KOPT-K1 (cell line): Measurements from ENCODE around the gene RAP1GAP.

Experiments used
- H3K27ac ChIP-seq: fragments of 200-600 bp; sonication (generic); 2 replicates; pipeline ENCODE4 v1.5.1; 2016; ENCODE audit warnings: antibody characterized with exemption, mild to moderate bottlenecking, low read depth, low read length; ENCODE audit not compliant: poor library complexity, severe bottlenecking
- H3K36me3 ChIP-seq: fragments of 200-600 bp; sonication (generic); 2 replicates; pipeline ENCODE4 v1.5.1; 2017; ENCODE audit warnings: antibody characterized with exemption, mild to moderate bottlenecking, low read length, moderate library complexity; ENCODE audit not compliant: insufficient read depth
- H3K9me3 ChIP-seq: fragments of 200-600 bp; sonication (generic); 2 replicates; pipeline ENCODE4 v1.5.1; 2017; ENCODE audit warnings: antibody characterized with exemption, low read length, mild to moderate bottlenecking; ENCODE audit not compliant: insufficient read depth, poor library complexity, severe bottlenecking

Gene RAP1GAP

GRCh38 chr1:21610027-21610426, 59.1 kb downstream of the RAP1GAP start:
- H3K9me3 ChIP-seq: no peaks in the 10 kb centered on the region
- no peak overlapping the region for H3K27ac ChIP-seq
- peaks cover 97% of the 10 kb centered on the region for H3K36me3 ChIP-seq

DNA sequence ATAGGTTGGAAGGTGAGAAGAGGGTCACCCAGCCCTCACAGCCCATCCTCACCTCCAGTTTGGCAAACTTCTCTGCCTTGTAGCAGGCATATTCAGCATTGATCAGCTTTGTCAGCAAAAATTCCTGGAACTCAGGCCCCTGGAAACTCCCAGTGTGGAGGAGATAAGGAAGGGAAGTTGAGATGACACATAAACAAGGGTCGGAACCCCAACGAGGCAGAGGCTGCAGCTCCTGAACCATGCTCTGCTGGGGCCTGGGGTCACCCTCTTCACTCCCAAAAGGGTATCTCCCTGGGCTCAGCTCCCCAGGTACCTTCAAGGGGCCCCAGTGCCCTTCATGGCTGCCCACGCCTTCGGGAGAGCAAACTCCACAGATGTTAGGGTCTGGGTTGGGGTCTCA, 60.4 kb downstream of the RAP1GAP start:
- peaks cover 95% of the 10 kb centered on the region for H3K36me3 ChIP-seq

DNA sequence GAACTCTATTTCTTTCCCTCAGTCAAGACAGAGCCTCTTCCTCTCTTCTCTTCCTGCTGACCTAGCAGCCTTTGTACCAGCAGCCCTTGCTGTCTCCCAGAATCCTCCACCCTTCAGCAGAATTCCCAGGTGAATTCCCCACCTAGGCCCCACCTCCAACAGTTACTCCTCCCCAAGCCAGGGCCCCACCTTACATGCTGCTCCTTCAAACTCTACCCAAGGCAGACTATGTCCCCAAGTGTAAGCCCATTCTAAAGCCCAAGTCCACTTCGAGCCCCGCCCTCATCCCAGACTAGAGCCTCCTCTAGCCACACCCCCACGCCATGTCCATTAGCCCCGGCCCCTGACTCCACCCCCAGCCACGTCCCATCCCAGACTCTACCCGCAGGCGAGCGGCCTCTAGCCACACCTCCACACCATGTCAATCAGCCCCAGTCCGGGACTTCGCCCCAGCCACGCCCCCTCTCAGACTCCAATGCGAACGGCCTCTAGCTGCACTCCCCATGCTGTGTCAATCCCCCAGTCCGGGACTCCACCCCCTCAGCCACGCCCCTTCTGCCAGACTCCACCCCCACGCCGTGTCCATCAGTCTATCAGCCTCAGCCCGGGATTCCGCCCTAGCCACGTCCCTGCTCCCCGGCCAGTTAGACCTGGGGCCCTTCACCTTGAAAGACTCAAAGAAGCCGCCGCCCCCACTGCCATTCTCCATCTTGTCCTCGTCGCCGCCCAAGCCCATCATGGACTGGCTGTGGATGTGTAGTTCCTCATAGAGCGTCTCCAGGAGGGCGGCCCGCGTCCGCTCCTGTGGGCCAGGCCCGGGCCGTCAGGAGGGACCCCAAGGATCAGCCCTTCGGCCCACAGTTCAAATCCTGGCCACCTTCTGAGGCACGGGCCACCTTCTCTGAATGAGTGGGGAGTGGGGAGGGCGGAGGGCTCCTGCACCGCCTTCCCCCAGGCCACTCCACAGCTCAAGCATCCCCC, 61.3 kb downstream of the RAP1GAP start:
- no peaks in the 10 kb centered on the region for H3K9me3 ChIP-seq
- no peak overlapping the region for H3K27ac ChIP-seq
- H3K36me3 ChIP-seq: peaks cover 95% of the 10 kb centered on the region

More for the DNA sequence above, 60.4 kb downstream of the RAP1GAP start:
- H3K27ac ChIP-seq: no peak overlapping the region
- H3K9me3 ChIP-seq: no peaks in the 10 kb centered on the region

DNA sequence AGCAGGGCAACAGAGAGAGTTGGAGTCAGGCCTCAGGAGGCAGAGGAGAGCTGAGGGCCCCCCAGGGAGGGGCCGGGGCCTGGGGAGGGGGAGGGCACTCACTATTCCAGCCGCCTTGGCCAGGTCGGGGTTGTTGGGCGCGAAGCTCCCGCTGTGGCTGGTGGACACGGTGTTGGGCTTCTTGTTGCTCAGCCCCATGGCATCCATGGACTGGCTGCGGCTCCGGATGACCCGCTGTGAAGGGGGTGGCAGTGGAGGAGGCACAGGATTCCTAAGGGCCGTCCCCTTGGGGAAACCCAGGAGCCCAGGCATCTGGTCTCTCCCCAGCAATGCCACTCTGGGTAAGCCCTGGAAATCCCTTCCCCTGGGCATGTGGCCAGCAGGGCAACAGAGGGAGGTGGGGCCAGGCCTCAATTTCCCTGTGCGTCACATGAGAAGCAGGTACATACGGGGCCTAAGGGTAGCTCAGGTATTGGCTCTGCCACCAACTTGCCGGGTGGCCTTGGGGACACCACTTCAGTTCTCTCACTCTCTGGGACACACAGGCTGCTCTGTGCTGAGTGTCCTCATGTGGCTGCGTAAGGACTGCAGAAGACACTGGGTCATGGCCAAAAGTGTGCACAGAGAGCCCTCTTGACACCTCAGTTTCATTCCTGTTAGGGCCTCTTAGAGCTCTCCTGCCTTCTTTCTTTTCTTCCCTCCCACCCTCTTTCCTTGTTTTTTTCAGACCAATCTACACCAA, 63.0 kb downstream of the RAP1GAP start:
- H3K9me3 ChIP-seq: no peaks in the 10 kb centered on the region
- peaks cover 95% of the 10 kb centered on the region for H3K36me3 ChIP-seq
- no peak overlapping the region for H3K27ac ChIP-seq

GRCh38 chr1:21605012-21605715, 64.0 kb downstream of the RAP1GAP start:
- no peak overlapping the region for H3K27ac ChIP-seq
- peaks cover 89% of the 10 kb centered on the region for H3K36me3 ChIP-seq
- no peaks in the 10 kb centered on the region for H3K9me3 ChIP-seq

- Histone ChIP-seq H3K9me3 (no peaks in the 10 kb centered on the region), H3K27ac (no peak overlapping the region), H3K36me3 (peaks cover 84% of the 10 kb centered on the region)
Measured at GRCh38 chr1:21604208-21604957, 64.8 kb downstream of the RAP1GAP start.

GRCh38 chr1:21603177-21604138, 65.7 kb downstream of the RAP1GAP start:
- no peak overlapping the region for H3K27ac ChIP-seq
- H3K36me3 ChIP-seq: peaks cover 84% of the 10 kb centered on the region
- H3K9me3 ChIP-seq: no peaks in the 10 kb centered on the region

DNA sequence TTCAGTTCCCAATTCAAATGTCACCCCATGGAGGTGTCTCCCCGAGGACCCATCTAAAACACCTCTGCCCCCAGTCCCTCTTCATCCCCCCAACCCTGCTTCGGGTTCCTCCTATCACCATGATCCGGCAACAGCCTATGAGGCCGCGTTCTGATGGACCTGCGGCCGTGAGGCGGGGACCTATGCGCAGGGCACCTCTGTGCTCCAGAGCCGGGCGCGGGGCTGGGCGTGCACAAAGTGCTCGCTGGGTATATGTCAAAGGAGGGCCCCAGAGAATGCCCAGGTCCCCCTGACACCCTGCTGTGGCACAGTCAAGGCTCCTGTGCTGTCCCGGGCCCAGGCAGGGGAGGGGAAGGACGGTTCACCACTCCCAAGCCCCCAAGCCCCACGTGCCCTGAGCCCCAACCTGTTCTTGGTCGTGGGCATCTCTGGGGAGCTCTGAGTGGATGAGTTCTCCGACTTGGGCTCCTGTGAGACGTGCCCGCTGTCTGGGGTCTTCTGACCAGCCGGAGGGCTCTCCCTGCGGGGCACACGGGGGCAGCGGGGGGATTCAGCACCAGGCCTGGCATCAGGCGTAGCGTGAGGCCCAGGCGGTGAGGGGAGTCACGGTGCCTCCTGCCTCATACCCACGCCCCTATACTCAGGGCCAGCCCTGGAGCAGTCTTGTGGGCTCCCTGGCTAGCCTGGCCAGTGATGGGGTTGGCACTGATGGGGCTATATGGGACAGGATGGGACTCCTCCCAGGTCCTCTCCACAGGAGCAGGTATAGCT, 67.7 kb downstream of the RAP1GAP start:
- Histone ChIP-seq H3K27ac (no peak overlapping the region), H3K9me3 (no peaks in the 10 kb centered on the region), H3K36me3 (peaks cover 84% of the 10 kb centered on the region)

GRCh38 chr1:21599402-21599801, 69.8 kb downstream of the RAP1GAP start:
- Histone ChIP-seq H3K27ac (no peak overlapping the region), H3K36me3 (peaks cover 80% of the 10 kb centered on the region; the same call in 1 of the 2 replicates), H3K9me3 (no peaks in the 10 kb centered on the region)

DNA sequence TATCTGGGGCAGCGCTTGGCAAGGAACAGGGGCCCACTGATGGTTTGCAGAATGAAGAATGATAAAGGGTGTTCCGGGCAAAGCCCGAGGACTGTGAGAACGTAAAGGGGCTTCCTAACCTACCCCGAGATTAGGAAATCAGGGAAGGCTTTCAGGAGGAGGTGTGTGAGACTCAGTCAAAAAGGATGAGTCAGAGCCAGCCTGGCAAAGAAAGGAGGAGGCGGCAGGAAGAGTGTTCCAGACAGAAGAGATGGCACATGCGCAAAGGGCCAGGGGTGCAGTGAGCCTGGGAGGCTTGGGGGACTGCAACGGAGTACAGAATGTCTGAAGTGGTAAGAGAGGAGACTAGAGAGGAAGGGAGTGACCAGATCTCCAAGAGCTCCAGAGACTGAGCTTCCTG, 70.3 kb downstream of the RAP1GAP start:
- Histone ChIP-seq H3K27ac (no peak overlapping the region), H3K9me3 (no peaks in the 10 kb centered on the region), H3K36me3 (peaks cover 75% of the 10 kb centered on the region; the same call in 1 of the 2 replicates)

GRCh38 chr1:21598417-21598816, 70.7 kb downstream of the RAP1GAP start:
- Histone ChIP-seq H3K27ac (no peak overlapping the region), H3K36me3 (peaks cover 71% of the 10 kb centered on the region; the same call in 1 of the 2 replicates), H3K9me3 (no peaks in the 10 kb centered on the region)

GRCh38 chr1:21597753-21598152, 71.4 kb downstream of the RAP1GAP start:
- Histone ChIP-seq H3K36me3 (peaks cover 64% of the 10 kb centered on the region; the same call in 1 of the 2 replicates), H3K27ac (no peak overlapping the region), H3K9me3 (no peaks in the 10 kb centered on the region)

- Histone ChIP-seq H3K36me3 (peaks cover 53% of the 10 kb centered on the region; the same call in 1 of the 2 replicates), H3K9me3 (no peaks in the 10 kb centered on the region), H3K27ac (no peak overlapping the region)
Measured at GRCh38 chr1:21596628-21597027, 72.5 kb downstream of the RAP1GAP start.
